Stimulated activated naive CD8-positive, alpha-beta T cell treated with anti-CD3 and anti-CD28 coated beads, Interleukin-15, Interleukin-2, amounts not matched to agents 100 ng/mL and 50 ng/mL, for 24 hours (primary cell): Measurements from ENCODE around the gene GSS.

Source experiments
- H3K27ac Mint-ChIP-seq: one replicate; pipeline ENCODE4 v1.8.0; 2021; ENCODE audit warnings: mild to moderate bottlenecking, mixed read lengths
- H3K27me3 Mint-ChIP-seq: one replicate; pipeline ENCODE4 v1.8.0; 2021; ENCODE audit warnings: mixed read lengths
- H3K36me3 Mint-ChIP-seq: one replicate; pipeline ENCODE4 v1.8.0; 2021; ENCODE audit warnings: low read depth, mixed read lengths
- H3K4me1 Mint-ChIP-seq: one replicate; pipeline ENCODE4 v1.8.0; 2021; ENCODE audit warnings: low read depth, mixed read lengths
- H3K4me3 Mint-ChIP-seq: one replicate; pipeline ENCODE4 v1.8.0; 2021; ENCODE audit warnings: mild to moderate bottlenecking, mixed read lengths
- H3K9me3 Mint-ChIP-seq: one replicate; pipeline ENCODE4 v1.8.0; 2021; ENCODE audit warnings: mixed read lengths

GSS gene

DNA sequence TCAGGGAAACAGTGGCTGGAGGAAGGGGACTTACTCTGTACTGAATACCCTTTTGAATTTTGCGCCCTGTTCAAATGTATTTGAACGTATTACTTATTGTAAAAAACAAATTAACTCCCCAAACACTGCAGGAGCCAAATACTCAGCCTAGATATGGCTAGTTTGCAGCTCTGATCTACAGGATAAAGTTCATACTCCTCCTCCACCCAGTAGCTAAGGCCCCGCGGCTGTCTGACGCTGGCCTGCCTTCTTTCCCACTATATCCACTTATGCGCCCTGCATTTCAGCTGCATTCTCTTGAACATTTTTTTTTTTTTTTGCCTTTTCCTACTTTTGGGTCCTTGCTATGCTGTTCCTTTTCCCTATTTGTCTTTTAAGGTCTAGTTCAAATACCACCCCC is 6.5 kb downstream of the GSS start:
- Mint-ChIP-seq H3K4me1 (peaks cover 7% of the 10 kb centered on the region), H3K27ac (no peak overlapping the region), H3K36me3 (peaks cover 38% of the 10 kb centered on the region), H3K4me3 (no peak overlapping the region), H3K27me3 (no peaks in the 10 kb centered on the region), H3K9me3 (no peaks in the 10 kb centered on the region)

DNA sequence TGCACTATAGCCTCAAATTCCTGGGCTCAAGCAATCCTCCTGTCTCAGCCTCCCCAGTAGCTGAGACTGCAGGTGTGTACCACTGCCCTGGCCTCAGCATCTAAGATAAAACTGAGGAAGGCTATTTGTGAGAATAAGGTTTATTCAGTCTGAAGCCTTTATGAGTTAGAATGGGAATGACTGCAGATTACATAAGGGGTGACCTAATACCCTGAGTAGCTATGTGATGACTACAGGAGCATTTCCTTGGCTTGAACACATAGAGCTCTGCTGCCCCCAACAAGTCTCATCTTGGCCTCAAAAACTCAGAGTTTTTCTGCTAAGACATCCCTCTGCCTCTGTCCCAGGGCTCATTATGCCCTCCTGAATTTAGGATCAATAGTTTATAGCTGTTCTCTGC is 7.6 kb downstream of the GSS start:
- Mint-ChIP-seq H3K36me3 (peaks cover 42% of the 10 kb centered on the region), H3K9me3 (no peaks in the 10 kb centered on the region), H3K27ac (no peak overlapping the region), H3K27me3 (no peaks in the 10 kb centered on the region), H3K4me3 (no peak overlapping the region), H3K4me1 (peaks cover 6% of the 10 kb centered on the region)

DNA sequence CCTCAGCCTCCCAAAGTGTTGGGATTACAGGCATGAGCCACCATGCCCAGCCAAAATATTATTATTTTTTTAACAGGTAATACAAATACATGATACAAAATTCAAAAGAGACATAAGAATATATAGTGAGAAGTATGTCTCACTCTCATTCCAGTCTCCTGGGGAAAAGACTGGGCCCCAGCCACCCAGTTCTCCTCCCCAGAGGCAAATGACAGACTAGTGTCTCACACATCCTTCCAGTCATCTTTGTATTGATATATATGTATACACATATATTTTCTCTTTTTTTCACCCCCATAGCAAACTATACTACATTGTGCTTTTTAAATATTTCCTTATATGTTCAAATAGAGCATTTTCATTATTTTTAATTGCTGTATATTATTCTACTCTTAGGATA is 8.3 kb downstream of the GSS start:
- H3K36me3 Mint-ChIP-seq: peaks cover 49% of the 10 kb centered on the region
- peaks cover 6% of the 10 kb centered on the region for H3K4me1 Mint-ChIP-seq
- no peaks in the 10 kb centered on the region for H3K27me3 Mint-ChIP-seq
- no peak overlapping the region for H3K4me3 Mint-ChIP-seq
- H3K9me3 Mint-ChIP-seq: no peaks in the 10 kb centered on the region
- H3K27ac Mint-ChIP-seq: no peak overlapping the region

DNA sequence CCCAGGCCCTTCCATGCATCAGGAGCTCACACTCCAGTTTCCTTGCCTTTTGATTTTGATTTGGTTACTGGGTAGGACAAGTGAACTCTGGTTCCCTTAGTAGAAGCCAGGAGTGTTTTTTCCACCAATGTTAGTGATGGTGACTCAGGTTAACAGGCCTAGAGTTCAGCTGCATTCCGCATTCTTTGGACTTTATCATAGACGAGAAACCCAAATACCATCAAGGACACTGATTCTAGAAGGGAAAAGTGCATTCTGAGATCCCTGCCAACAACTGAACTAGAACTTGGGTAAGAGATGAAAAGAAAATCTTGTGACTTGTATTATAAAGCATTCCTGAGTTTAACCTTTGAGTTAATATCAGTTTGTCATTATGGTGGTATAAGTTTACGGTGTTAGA is 8.9 kb downstream of the GSS start:
- no peak overlapping the region for H3K27ac Mint-ChIP-seq
- H3K4me3 Mint-ChIP-seq: no peak overlapping the region
- peaks cover 6% of the 10 kb centered on the region for H3K4me1 Mint-ChIP-seq
- no peaks in the 10 kb centered on the region for H3K27me3 Mint-ChIP-seq
- H3K36me3 Mint-ChIP-seq: peaks cover 51% of the 10 kb centered on the region
- H3K9me3 Mint-ChIP-seq: no peaks in the 10 kb centered on the region

DNA sequence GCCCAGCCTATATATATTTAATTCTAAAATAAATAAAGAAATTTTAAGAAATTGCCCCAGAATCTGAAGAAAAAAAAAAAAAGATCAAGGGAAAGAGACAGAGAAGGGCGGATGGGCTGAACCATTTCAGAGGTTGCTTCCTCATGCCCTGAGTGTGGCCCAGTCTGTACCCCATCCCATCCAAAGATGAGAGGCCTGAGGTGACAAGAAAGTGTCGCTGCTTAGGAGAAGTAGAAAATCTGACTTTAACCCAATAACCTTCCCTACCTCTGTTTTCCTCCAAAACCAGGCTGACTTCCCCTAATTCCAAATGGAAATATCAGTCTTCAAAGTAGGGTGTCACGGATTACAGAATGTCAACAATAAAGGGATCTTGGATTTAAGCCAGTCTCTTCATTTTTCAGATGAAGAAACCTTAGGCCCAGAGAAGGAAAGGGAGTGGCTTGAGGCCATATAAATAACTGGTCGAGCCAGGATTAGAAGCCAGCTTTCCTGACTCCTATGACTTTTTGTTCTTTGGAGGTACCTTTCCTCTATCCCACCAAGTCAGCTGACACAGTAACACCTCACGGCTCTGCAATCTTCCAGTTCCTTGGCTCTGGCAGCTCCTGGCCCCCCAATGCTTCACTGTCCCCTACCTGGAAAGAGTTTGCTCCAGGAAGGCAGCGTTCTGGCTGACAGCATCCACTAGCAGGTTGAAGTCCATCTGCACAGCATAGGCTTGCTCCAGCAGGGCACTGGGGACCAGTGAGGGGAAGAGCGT is 10.1 kb downstream of the GSS start:
- Mint-ChIP-seq H3K4me3 (no peak overlapping the region), H3K27me3 (no peaks in the 10 kb centered on the region), H3K36me3 (peaks cover 59% of the 10 kb centered on the region), H3K4me1 (peaks cover 6% of the 10 kb centered on the region), H3K27ac (no peak overlapping the region), H3K9me3 (no peaks in the 10 kb centered on the region)

DNA sequence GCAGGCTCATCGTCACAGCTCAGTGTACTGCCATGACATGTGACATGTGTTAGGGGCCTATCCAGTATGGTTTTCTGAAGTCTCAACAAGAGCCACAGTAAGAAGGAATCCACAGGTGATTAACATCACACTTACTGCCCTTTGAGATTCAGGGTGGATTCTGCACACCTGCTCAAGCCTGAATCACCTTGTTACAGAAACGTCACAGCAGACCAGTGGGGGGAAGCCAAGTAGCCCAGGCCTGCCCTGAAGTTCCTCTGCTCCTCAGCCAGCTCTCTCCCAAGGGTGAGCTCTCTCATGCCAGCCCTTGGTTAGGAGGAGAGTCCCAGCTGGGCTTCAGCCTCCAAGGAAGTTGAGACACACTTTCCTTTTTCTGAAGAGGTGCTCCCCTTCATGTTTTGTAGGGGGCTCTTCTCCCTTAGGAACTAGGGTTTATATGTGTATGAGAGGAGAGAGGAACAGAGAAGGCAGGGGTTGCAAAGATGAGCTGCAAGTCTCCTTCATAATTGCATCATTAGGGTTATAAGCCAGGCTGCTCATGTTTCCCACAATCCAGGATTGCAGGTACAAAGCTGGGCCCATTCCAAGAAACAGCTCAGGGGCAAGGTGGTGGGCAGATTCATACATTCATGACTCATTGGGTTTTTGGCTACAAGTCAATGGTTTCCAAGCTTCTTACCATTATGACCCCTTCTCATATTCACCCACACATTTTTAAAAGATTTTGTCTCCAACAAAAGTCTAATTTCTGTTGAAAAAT is 11.6 kb downstream of the GSS start:
- H3K4me1 Mint-ChIP-seq: peaks cover 6% of the 10 kb centered on the region
- H3K36me3 Mint-ChIP-seq: peaks cover 57% of the 10 kb centered on the region
- no peaks in the 10 kb centered on the region for H3K27me3 Mint-ChIP-seq
- no peaks in the 10 kb centered on the region for H3K9me3 Mint-ChIP-seq
- no peak overlapping the region for H3K4me3 Mint-ChIP-seq
- H3K27ac Mint-ChIP-seq: peak overlapping the region; percentile 21

DNA sequence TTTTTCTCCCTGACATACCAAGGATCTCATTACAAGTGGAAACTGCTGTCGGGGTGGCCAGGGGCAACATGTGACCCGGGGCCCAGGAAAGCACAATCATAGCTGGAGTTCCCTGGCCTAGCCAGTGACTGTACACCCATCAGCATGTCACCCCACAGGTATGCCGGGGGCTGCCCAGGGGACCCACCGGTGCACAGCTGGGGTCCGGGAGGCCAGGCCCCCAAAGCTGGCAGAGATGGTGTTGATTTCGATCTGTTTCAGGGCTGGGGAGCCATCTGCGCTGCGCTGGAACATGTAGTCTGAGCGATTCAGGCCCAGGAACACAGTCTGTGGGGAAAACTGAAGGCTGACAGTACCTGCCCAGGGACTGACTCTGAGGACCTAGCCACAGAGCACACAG is 13.3 kb downstream of the GSS start:
- no peak overlapping the region for H3K4me3 Mint-ChIP-seq
- no peak overlapping the region for H3K27ac Mint-ChIP-seq
- no peaks in the 10 kb centered on the region for H3K9me3 Mint-ChIP-seq
- no peaks in the 10 kb centered on the region for H3K27me3 Mint-ChIP-seq
- peaks cover 62% of the 10 kb centered on the region for H3K36me3 Mint-ChIP-seq
- peaks cover 6% of the 10 kb centered on the region for H3K4me1 Mint-ChIP-seq

DNA sequence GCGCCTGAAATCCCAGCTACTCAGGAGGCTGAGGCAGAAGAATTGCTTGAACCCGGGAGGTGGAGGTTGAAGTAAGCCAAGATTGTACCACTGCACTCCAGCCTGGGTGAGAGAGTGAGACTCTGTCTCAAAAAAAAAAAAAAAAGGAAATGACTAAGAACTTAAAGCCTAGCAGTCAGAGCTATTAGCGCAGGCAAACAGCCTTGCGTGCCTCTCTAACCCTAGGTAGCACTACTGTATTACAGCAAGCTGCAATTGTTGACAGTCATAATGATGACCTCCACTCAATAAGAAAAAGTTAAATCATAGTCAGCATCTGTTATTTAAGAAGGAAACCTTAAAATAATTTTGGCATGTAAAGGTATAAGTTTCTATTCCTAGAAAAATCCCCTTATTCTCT is 14.4 kb downstream of the GSS start:
- no peak overlapping the region for H3K27ac Mint-ChIP-seq
- H3K4me3 Mint-ChIP-seq: no peak overlapping the region
- H3K9me3 Mint-ChIP-seq: no peaks in the 10 kb centered on the region
- H3K4me1 Mint-ChIP-seq: peaks cover 6% of the 10 kb centered on the region
- peaks cover 63% of the 10 kb centered on the region for H3K36me3 Mint-ChIP-seq
- no peaks in the 10 kb centered on the region for H3K27me3 Mint-ChIP-seq

DNA sequence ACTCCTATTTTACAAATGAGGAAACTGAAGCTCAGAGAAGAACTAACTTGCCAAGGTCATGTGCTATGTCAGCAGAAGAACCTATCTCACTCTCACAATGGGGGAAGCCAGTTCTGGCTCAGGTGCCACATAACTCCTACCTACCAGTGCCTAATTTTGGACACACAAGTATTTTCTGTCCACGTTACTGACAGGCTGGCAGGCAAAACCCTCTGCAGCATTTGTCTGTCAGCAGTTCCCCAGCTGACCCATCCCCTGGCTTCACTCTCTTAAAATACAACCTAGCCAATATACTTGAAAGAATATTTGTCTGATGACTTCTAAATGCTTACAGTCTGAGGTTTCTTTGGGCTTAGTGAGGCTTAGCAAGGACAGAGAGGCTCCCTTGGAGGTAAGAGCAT is 15.5 kb downstream of the GSS start:
- Mint-ChIP-seq H3K27ac (no peak overlapping the region), H3K27me3 (no peaks in the 10 kb centered on the region), H3K36me3 (peaks cover 62% of the 10 kb centered on the region), H3K4me1 (peaks cover 6% of the 10 kb centered on the region), H3K9me3 (no peaks in the 10 kb centered on the region), H3K4me3 (no peak overlapping the region)

DNA sequence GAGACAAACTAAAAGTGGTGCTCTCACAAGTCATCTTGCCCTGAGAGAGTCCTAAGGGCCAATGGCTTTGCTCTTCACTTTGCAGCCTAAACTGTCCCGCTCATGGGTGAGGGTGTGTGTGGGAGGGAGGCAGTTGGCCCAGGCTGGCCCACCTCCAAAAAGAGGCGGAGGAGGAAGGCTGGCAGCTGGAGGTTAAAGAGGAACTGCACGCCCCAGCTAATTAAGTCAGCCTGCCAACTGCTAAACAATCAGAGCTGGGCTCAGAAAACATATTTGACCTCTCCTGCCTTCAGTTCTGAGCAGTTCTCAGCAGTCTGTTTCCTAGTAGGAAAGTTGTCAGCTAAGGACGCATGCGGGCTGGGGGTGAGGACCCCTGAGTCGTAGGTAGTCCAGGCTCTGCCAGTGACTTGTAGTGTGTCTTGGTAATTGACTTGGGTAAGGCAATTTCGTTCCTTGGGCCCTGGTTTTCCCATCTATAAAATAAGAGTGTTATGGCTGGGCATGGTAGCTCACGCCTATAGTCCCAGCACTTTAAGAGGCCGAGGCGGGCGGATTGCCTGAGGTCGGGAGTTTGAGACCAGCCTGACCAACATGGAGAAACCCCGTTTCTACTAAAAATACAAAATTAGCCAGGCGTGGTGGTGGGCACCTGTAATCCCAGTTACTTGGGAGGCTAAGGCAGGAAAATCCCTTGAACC is 17.0 kb downstream of the GSS start:
- Mint-ChIP-seq H3K36me3 (peaks cover 65% of the 10 kb centered on the region), H3K27ac (no peak overlapping the region), H3K4me3 (no peak overlapping the region), H3K9me3 (no peaks in the 10 kb centered on the region), H3K27me3 (no peaks in the 10 kb centered on the region), H3K4me1 (no peaks in the 10 kb centered on the region)

DNA sequence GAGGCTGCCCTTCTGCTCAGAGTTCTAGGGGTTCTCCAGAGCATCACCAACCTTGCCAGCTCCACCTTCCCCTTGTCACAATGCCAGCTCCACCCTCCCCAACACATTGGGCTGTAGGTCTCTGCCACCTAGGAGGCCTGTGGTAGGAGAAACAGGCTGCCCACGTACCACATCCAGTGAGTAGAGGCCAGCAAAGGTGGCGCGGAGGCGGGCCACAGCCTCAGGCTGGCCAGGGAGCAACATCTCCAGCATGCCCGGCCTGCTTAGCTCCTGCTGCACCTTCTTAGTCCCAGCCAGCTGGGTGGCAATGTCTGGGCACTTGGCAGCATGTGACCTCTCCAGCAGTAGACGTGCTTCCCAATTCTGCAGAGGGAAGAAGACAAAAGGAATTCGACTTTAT is 23.8 kb downstream of the GSS start:
- H3K27ac Mint-ChIP-seq: no peak overlapping the region
- H3K36me3 Mint-ChIP-seq: peaks cover 51% of the 10 kb centered on the region
- H3K27me3 Mint-ChIP-seq: no peaks in the 10 kb centered on the region
- no peak overlapping the region for H3K4me3 Mint-ChIP-seq
- no peaks in the 10 kb centered on the region for H3K9me3 Mint-ChIP-seq
- no peaks in the 10 kb centered on the region for H3K4me1 Mint-ChIP-seq

DNA sequence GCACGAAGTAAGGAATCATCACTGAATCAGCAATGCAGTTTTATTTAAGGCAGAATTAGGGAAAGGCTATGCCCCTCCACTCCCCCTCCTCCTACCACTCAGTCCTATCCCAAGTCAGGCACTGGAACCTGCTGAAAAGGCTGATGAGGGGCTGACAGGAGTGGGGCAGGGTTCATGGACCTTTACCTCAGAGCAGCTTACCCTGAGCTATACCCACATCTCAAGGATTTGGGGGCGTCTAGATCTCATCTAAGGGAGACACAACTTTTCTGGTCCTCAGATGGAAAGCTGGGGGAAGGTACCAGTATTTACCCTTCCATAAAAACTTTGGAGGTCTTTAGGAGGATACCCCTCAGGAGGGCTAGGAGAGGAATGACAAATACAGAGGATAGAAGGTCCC is 27.2 kb downstream of the GSS start:
- H3K4me3 Mint-ChIP-seq: no peak overlapping the region
- H3K36me3 Mint-ChIP-seq: peaks cover 35% of the 10 kb centered on the region
- H3K9me3 Mint-ChIP-seq: no peaks in the 10 kb centered on the region
- no peaks in the 10 kb centered on the region for H3K4me1 Mint-ChIP-seq
- no peak overlapping the region for H3K27ac Mint-ChIP-seq
- no peaks in the 10 kb centered on the region for H3K27me3 Mint-ChIP-seq

DNA sequence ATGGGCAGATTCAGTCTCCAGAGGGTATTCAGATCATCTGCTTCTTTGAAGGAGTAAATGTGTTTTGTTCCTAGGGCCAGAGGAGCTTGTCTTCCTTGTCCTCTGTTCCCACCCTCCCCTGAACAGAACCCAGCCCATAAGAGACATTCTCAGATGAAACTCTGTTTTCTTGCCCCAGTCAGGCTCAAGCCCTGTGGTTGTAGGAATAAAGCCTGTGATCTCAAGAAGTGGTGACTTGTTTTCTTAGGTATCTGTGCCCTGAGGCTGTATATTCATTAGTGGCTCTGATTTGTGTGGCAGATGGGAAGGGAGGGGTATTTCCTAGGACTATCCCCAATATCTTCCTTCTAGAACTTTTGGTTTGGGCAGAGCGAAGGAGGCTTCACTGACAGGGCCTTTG is 27.9 kb downstream of the GSS start:
- Mint-ChIP-seq H3K27me3 (no peaks in the 10 kb centered on the region), H3K36me3 (peaks cover 29% of the 10 kb centered on the region), H3K4me1 (no peaks in the 10 kb centered on the region)

DNA sequence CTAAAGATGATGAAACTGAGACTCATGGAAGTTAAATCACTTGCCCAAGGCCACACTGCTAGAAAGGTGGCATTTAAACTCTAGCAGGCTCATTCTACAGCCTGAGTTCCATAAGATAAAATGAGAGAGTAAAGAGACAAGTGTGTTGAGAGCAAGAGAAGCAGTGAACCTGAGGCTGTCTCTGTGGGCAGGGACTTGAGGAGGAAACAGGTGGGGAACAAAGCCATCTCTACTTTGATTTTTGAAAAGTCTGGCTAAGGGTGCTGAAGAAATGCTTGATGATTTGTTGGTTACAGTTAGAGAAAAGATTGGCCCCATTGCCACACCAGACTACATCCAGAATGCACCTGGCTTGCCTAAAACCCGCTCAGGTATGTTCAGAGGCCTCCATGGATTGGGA is 29.0 kb downstream of the GSS start:
- no peaks in the 10 kb centered on the region for H3K9me3 Mint-ChIP-seq
- H3K36me3 Mint-ChIP-seq: peaks cover 21% of the 10 kb centered on the region
- no peak overlapping the region for H3K4me3 Mint-ChIP-seq
- H3K4me1 Mint-ChIP-seq: no peaks in the 10 kb centered on the region
- no peak overlapping the region for H3K27ac Mint-ChIP-seq
- no peaks in the 10 kb centered on the region for H3K27me3 Mint-ChIP-seq

More for the DNA sequence above, 27.9 kb downstream of the GSS start:
- H3K4me3 Mint-ChIP-seq: no peak overlapping the region
- no peaks in the 10 kb centered on the region for H3K9me3 Mint-ChIP-seq
- H3K27ac Mint-ChIP-seq: no peak overlapping the region

DNA sequence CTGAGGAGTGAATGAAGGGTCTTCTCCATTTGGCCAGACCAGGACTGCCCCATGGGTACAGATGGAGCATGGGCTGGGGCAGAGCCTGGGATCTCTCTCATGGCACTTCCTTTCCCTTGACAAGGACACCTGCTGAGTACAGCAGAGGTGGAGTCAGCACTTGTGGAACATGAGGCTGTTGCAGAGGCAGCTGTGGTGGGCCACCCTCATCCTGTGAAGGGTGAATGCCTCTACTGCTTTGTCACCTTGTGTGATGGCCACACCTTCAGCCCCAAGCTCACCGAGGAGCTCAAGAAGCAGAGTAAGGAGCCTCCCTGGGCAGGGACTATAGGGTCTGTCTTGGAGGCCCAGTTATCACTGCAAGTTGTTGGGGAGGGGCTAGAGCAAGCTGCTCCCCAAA is 29.6 kb downstream of the GSS start:
- Mint-ChIP-seq H3K9me3 (no peaks in the 10 kb centered on the region), H3K36me3 (peaks cover 17% of the 10 kb centered on the region), H3K4me3 (no peak overlapping the region), H3K4me1 (no peaks in the 10 kb centered on the region), H3K27me3 (no peaks in the 10 kb centered on the region), H3K27ac (no peak overlapping the region)
